GM21367 (cell line): Measurements from ENCODE around the gene DNAJB9.
A peak's percentile ranks its signal among the peaks of the same experiment; 100 is the strongest.
"Not testable (repeated sequence)": the region's sequence is repeated elsewhere in the genome, so short reads cannot be mapped to it uniquely, and the experiment has no call there.

Experiments
- ATAC-seq: cut with Tn5 transposase; IDR thresholded peaks from one replicate; pipeline ENCODE4 v1.9.1; 2021; ENCODE audit not compliant: unreplicated experiment

DNAJB9 gene

GRCh38 chr7:108569381-108570145, at the start of gene DNAJB9, which contains the start of gene THAP5:
Gene DNAJB9 (plus strand): TSS chr7:108569874. CDS start chr7:108571727, 1,853 bp downstream.
Gene THAP5 (minus strand): TSS chr7:108569706. CDS start chr7:108569569, 137 bp downstream.
- ATAC-seq = peak; percentile 94

- no peak for ATAC-seq
These were observed 46.9 kb upstream of the DNAJB9 start for GRCh38 chr7:108522780-108523179.

- peak; percentile 39 for ATAC-seq
These were observed 44.2 kb upstream of the DNAJB9 start for GRCh38 chr7:108525327-108525984.

- ATAC-seq = peak; percentile 91
These were observed 43.5 kb upstream of the DNAJB9 start, which contains the start of gene PNPLA8 for GRCh38 chr7:108525985-108526767. Gene PNPLA8 (minus strand): TSS chr7:108526135. CDS start chr7:108515491, 10,644 bp downstream.

GRCh38 chr7:108526768-108527017, 43.0 kb upstream of the DNAJB9 start:
- no peak for ATAC-seq

- no peak for ATAC-seq
These were observed 41.4 kb upstream of the DNAJB9 start for GRCh38 chr7:108528183-108528712.

- ATAC-seq = no peak
These were observed 40.3 kb upstream of the DNAJB9 start for GRCh38 chr7:108529341-108529740.

- ATAC-seq = no peak
These were observed 36.0 kb upstream of the DNAJB9 start for GRCh38 chr7:108533712-108534111.

GRCh38 chr7:108535257-108535656, 34.4 kb upstream of the DNAJB9 start:
- no peak for ATAC-seq

GRCh38 chr7:108535744-108536143, 33.9 kb upstream of the DNAJB9 start:
- no peak for ATAC-seq

GRCh38 chr7:108537229-108537628, 32.4 kb upstream of the DNAJB9 start:
- ATAC-seq = no peak

GRCh38 chr7:108538236-108538635, 31.4 kb upstream of the DNAJB9 start:
- ATAC-seq = not testable (repeated sequence)

GRCh38 chr7:108538685-108539084, 31.0 kb upstream of the DNAJB9 start:
- ATAC-seq = not testable (repeated sequence)

- no peak for ATAC-seq
These were observed 28.2 kb upstream of the DNAJB9 start for GRCh38 chr7:108541478-108541877.

- ATAC-seq = not testable (repeated sequence)
These were observed 21.4 kb upstream of the DNAJB9 start for GRCh38 chr7:108548141-108548896.

- ATAC-seq = not testable (repeated sequence)
These were observed 13.0 kb upstream of the DNAJB9 start for GRCh38 chr7:108556665-108557064.

- ATAC-seq = no peak
These were observed 12.5 kb upstream of the DNAJB9 start for GRCh38 chr7:108557191-108557590.

GRCh38 chr7:108557617-108558016, 12.1 kb upstream of the DNAJB9 start:
- ATAC-seq = no peak

- ATAC-seq = no peak
These were observed 10.4 kb upstream of the DNAJB9 start for GRCh38 chr7:108559253-108559652.

GRCh38 chr7:108561047-108561619, 8.5 kb upstream of the DNAJB9 start:
- ATAC-seq = no peak
